T-helper 2 cell (primary cell): ENCODE measurements around the gene OSBPL2.
A peak's percentile ranks its signal among the peaks of the same experiment; 100 is the strongest.

ENCODE experiments used
- DNase-seq, 5 experiments: peaks; one replicate each; pipeline versions ENCODE4 v3.0.0 to v3.0.0-alpha.2; 2012 to 2022
- total RNA-seq, 2 donors: gene quantifications; one replicate each; lab custom pipeline; 2026; lab: John Stamatoyannopoulos, UW

OSBPL2 gene
- total RNA-seq, result 75.4 to 76.2 reads per million in 2 donors

DNA sequence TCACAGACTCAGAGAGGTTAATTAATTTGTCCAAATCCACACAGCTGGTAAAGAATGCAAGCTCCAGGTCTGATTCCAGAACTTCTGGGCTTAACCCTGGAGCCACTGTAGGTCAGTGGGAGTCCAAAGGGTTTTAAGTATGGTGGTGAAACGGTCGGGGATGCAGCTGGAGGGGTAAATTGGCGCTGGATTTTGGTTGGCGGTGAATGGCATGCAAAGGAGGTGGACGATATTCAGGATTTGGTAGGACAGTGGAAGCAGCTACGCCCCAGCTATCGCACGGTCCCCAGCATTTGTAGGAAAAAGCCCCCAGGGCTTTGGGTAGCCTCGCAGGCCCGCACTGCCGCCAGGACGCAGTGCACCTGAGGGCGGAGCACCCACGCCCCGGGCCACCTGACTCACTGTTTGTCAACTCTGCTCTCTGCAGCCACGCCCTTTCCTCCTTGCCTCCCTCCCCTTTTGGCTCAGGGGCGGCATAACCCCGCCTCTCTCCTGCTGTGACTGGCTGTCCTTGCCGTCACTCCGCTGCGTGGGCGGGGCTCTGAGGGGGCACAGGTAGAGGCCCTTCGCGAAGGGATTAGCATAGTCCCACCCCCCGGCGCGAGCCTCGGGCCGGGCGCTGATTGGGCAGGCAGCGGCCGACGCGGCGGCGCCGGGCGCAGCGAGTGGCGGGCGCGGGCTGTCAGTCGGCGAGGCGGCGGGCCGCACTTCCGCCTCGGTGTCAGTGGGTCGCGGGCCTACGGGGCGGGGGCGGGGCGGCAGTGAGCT, at the start of gene OSBPL2:
Gene OSBPL2 (plus strand): TSS at position 721 of the 768 bp plus-strand sequence. CDS start 17,664 bp downstream, outside the sequence.
- DNase-seq, result peak; percentile 98 to 100 (median 100)

DNA sequence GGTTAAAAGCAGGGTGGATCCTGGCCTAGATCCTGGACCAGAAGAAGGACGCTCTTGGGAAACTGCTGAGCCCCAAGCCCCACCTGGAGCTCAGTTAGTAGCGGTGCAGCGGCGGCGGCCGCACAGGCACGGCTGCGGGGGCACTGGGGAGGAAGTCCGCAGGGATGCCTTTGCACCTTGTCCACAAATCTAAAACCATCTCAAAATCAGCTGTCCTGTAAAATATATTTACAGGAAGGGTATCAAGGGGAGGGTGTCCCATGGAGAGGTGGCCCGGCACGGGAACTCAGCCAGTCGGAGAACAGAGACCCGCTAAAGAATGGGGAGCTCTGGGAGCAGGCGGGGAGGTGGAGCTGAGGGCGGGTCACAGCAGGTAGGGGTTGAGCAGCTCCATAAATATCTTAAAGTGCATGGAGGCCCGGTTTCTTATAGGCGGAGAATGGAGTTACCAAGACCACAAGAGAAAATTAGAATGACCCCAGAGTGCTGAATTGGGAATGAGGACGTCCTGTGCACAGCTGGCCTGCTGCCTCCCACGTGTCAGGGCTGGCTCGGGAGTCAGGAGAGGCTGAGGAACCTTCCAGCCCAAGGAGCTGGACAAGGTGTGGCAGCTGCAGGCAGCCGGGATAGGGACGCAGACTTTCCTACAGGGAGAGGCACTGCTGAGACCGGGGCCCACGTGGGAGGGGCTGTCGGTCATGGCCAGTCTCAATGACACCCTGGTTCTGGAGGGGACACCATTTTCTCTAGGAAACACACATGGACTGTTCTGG, 47.5 kb upstream of the OSBPL2 start:
- no peak for DNase-seq

DNA sequence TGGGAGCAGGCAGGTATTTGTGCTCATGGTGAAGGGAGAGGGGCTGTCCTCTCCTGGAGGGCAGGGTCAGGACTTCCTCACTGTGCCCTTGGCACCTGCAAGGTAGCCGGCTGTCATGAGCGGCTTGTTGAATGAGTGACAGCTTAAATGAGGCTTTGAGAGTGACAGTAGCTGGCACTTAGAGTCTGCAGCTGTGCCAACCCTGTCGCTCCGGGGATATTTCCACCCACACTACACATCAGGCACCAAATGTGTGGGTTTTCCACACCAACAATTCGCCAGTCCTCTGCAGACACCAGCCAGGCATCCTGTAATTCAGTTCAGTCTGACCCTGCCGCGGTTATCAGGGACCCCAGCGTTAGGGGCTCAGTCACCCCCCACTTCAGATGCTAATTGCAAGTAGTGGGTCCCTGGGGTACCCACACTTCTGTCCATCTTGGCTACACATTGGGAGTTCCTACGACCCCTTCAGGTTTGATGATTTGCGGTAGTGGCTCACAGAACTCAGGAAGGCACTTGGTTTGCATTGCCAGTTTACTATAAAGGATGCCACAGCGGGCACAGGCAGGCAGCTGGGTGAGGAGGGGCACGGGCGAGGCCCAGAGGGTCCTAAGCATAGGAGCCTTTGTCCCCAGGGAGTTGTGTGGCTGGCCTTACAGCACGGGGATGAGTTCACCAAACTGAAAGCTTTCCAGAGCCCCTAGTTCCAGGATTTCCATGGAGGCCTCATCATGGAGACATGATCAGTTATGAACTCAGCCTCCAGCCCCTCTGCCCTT, 46.4 kb upstream of the OSBPL2 start:
- no peak for DNase-seq

GRCh38 chr20:62192635-62193034, 45.7 kb upstream of the OSBPL2 start:
- DNase-seq, result no peak

- no peak for DNase-seq
Observed at GRCh38 chr20:62193079-62194025, 45.0 kb upstream of the OSBPL2 start.

- DNase-seq, result no peak
Observed at GRCh38 chr20:62195075-62195405, 43.3 kb upstream of the OSBPL2 start.

DNA sequence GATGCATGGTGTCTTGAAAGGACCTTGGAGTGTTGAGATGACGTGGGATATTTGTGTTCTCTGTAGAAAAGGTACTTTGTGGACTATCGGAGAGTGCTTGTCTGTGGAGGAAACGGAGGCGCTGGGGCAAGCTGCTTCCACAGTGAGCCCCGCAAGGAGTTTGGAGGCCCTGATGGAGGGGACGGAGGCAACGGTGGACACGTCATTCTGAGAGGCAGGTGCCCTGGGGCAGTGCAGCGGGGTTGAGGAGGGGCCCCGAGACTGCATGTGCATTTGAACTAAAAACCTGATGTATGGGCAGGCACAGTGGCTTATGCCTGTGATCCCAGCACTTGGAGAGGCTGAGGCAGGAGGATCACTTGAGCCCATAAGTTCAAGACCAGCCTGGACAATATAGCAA, 42.6 kb upstream of the OSBPL2 start:
- DNase-seq, result no peak

DNA sequence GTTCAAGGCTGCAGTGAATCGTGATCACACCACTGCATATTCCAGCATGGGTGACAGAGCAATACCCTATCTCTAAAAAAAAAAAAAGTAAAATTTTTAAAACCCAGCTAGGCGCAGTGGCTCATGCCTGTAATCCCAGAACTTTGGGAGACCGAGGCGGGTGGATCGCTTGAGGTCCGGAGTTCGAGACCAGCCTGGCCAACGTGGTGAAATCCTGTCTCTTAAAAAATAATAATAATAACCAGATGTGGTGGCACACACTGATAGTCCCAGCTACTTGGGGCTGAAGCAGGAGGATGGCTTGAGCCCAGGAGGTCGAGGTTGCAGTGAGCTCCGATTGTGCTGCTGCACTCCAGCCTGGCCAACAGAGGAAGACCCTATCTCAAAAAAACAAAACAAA, 42.0 kb upstream of the OSBPL2 start:
- no peak for DNase-seq

- DNase-seq, result no peak
Observed at GRCh38 chr20:62197311-62197710, 41.0 kb upstream of the OSBPL2 start.

DNA sequence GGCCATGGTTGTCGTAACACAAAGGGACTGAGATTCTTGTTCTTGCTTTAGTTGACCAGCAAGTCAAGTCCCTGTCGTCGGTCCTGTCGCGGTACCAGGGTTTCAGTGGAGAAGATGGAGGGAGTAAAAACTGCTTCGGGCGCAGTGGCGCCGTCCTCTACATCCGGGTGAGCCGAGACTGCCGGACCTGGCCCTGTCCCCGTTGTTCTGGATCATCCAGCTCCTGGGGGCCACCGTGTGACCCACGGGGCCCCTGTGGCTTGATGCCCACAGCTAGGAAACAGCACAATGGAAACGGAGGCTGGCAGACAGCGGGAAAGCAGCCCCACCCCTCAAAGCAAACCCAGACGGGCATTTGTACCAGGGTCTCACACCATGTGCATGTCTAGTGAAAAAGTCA, 40.5 kb upstream of the OSBPL2 start:
- DNase-seq, result no peak

- DNase-seq, result no peak
Observed at GRCh38 chr20:62198496-62198895, 39.8 kb upstream of the OSBPL2 start.

- no peak for DNase-seq
Observed at GRCh38 chr20:62198931-62199330, 39.4 kb upstream of the OSBPL2 start.

DNA sequence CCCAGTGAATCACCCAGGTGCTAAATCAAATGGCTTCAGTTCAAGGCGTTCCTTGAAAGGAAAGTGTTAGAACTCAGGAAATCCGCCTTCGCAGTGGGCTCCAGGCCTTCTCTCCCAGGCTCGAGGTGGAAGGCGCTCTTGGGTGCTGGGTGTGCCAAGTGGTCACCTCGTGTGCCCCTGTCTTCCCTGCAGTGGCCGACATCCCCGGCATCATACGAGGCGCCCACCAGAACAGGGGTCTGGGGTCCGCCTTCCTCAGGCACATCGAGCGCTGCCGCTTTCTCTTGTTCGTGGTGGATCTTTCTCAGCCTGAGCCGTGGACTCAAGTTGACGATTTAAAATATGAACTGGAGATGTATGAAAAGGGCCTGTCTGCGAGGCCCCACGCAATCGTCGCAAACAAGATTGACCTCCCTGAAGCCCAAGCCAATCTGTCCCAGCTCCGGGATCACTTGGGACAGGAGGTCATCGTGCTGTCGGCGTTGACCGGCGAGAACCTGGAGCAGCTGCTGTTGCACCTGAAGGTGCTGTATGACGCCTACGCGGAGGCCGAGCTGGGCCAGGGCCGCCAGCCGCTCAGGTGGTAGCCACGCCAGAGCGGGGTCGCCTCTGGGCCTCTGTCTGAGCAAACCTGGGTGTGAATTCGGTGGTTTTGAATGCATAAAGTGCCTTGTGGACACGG, 37.7 kb upstream of the OSBPL2 start:
- DNase-seq, result no peak

DNA sequence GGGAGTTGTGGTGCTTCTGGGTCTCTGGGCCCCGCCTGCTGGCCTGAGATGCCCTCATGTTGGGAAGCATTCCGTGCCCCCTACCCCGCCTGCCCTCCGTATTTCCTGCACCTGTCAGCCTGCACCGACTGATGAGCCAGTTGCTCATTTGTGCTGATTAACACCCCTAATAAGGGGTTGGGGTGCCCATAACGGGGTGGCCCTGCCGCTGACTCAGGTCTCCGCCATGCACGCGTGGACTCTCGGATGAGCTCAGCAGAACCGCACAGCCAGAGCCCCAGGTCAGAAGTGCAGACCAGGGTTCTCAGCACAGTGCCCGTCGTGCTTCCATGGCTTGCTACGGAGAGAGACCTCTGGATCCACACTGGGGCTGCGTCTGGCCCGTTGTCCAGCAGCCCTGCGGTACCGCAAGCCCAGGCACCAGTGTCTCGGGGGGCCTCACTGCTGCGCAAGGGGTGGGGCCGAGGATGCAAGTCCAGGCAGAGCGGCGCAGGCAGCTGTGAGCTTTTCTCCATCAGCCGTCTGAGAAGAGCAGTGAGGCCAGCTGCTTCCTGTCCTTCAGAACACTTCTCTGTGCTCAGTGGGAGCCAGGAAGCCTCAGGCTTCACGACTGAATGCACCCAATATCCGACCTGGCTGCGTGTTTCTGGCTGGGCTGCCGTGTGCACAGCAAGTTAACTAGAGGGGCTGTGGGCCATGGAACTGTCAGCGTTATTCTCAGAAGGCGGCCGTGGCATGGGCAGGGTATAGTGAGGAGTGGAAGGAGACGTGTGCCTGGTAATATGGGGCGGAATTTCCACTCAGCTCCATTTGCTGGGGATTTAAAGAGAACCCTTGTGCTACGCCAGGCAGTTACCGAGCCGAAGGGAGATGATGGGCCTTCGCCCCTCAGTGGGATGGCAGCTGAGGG, 36.9 kb upstream of the OSBPL2 start:
- no peak for DNase-seq

DNA sequence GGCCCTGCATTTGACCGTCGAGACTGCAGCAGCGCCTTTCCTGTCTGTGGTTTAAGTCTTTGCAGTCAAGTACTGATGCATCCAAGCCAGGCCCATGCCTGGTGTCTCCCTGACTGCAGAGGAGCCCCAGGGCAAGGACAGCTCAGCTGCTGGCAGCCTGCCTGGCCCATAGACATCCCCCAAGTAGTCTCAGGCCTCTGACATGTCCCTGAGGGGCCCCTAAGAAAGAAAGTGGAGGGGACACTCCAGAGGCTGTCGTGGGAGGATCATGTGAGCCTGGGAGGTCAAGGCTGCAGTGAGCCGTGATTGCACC, 36.3 kb upstream of the OSBPL2 start:
- DNase-seq, result no peak

DNA sequence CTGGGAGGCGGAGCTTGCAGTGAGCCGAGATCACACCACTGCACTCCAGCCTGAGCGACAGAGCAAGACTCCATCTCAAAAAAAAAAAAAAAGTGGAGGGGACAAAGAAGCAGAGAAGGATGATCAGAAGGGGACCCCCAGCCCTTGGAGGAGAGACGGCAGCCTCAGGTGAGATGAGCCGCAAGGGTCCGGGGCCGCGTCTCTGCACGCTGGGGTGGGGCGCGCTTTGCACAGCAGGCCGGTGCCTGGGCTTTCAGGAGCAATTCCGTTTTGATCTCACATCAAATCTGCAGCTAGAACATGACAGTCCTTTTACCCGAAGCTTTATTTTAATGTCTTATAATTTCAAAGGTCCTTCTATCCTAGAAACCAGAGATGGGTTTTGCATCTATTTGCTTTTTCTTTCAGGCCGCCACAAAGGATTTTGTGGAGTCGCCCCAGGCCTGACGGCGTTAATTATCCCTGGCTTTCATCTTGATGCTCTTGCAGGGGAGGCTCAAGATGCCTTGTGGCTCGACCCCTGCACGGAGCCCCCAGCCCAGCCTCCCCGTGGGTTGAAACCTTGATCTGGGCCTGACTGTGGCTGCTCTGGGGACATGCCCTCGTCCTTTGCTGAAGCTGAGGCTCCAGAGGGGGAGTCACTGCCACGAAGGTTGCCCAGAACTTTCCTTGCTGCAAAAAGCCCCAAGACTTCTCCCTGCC, 35.5 kb upstream of the OSBPL2 start:
- no peak for DNase-seq

DNA sequence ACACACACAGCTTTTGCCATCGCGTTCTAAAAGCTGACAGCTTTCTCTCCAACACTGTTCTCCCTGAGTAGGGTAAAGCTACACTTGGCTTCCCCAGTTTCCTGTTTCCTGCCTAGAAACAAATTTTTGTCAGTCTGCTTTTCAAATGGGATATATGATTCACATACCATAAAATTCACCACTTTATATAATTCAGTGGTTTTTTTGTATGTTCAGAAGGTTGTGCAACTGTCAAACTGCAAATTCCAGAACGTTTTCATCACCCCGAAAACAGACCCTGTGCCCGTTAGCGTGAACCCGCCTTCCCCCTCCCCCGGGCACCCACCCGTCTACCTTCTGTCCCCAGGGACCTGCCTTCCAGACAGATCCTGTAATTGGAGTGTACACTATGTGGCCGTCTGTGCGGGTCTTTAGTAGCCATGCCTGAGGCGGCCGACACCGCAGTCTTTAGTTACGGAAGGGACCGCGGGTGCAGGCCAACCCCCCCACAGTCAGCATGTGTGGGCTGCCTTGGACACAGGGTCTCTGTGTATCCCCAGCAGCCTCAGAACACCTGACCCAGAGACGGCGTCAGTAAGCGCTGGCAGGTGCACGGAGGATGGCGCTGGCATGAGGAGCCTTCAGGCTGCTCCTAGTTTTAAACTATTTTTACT, 34.8 kb upstream of the OSBPL2 start:
- no peak for DNase-seq

DNA sequence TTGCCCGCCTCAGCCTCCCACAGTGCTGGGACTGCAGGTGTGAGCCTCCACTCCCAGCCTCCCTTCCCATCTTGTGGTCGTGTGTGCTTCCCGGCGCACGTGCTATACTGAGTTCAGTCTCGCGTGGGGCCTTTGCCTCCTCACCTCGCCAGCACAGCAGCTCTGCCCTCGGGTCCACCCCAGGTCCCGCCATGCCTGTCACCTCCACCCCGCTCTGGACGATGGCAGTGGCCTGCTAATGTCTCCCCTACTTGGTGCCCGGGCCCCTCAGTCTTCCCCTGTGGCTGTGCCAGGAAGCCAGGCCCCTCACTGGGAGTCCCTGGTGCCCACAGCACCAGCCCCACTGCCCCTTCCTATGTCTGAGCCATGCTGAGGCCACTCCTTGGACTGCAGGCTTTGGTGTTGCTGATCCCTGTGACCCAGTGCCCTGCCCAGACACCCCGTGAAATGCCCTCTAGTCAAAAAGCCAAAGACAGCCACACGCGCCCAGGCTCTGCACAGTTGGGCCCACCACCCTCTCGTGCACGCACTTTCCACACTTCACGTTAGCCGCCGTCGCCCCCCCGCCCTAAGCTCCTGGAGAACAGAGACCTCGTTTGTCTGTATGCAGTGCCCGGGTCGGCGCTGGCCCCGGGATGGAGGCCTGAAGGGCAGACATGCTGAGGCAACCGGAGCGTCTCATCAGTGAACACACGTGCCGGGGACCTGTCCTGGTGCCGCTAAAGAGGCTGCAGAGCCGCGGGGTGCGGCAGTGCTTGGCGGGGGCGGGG, 32.5 kb upstream of the OSBPL2 start:
- no peak for DNase-seq

- DNase-seq, result no peak
Observed at GRCh38 chr20:62206388-62206775, 31.9 kb upstream of the OSBPL2 start.
